ENCODE results near the gene IL13RA2.

The IL13RA2 gene

GRCh38 chrX:115023811-115024210, 6.4 kb upstream of the IL13RA2 start:
- no peak overlapping the region for H3K4me3 Mint-ChIP-seq
- no peak for DNase-seq
- no peaks in the 10 kb centered on the region for H3K36me3 Mint-ChIP-seq (ENCODE audit: low read depth)
- H3K9me3 Mint-ChIP-seq = no peaks in the 10 kb centered on the region
- H3K27me3 Mint-ChIP-seq = peaks cover 6% of the 10 kb centered on the region
- H3K4me1 Mint-ChIP-seq (ENCODE audit: low read depth) = no peaks in the 10 kb centered on the region
- no peak overlapping the region for H3K27ac Mint-ChIP-seq

- Mint-ChIP-seq H3K9me3 (no peaks in the 10 kb centered on the region), H3K36me3 (ENCODE audit: low read depth) (no peaks in the 10 kb centered on the region), H3K27ac (no peak overlapping the region), H3K4me3 (no peak overlapping the region), H3K4me1 (ENCODE audit: low read depth) (no peaks in the 10 kb centered on the region), H3K27me3 (peaks cover 10% of the 10 kb centered on the region)
- no peak for DNase-seq
Observed at GRCh38 chrX:115023139-115023538, 5.7 kb upstream of the IL13RA2 start.

GRCh38 chrX:115021121-115021520, 3.7 kb upstream of the IL13RA2 start:
- Mint-ChIP-seq H3K27me3 (peaks cover 14% of the 10 kb centered on the region), H3K4me3 (no peak overlapping the region), H3K36me3 (ENCODE audit: low read depth) (no peaks in the 10 kb centered on the region), H3K9me3 (no peaks in the 10 kb centered on the region), H3K4me1 (ENCODE audit: low read depth) (no peaks in the 10 kb centered on the region), H3K27ac (no peak overlapping the region)
- no peak for DNase-seq

GRCh38 chrX:115018944-115019343, 1.5 kb upstream of the IL13RA2 start:
- H3K9me3 Mint-ChIP-seq = no peaks in the 10 kb centered on the region
- no peak for DNase-seq
- no peaks in the 10 kb centered on the region for H3K36me3 Mint-ChIP-seq (ENCODE audit: low read depth)
- H3K27me3 Mint-ChIP-seq = peaks cover 19% of the 10 kb centered on the region
- no peak overlapping the region for H3K4me3 Mint-ChIP-seq
- H3K27ac Mint-ChIP-seq = no peak overlapping the region
- H3K4me1 Mint-ChIP-seq (ENCODE audit: low read depth) = no peaks in the 10 kb centered on the region

GRCh38 chrX:115018040-115018647, 728 bp upstream of the IL13RA2 start:
- Mint-ChIP-seq H3K9me3 (no peaks in the 10 kb centered on the region), H3K27ac (no peak overlapping the region), H3K36me3 (ENCODE audit: low read depth) (no peaks in the 10 kb centered on the region), H3K4me1 (ENCODE audit: low read depth) (no peaks in the 10 kb centered on the region), H3K4me3 (no peak overlapping the region), H3K27me3 (peaks cover 19% of the 10 kb centered on the region)
- no peak for DNase-seq

- Mint-ChIP-seq H3K27me3 (peaks cover 22% of the 10 kb centered on the region), H3K9me3 (no peaks in the 10 kb centered on the region), H3K4me1 (ENCODE audit: low read depth) (no peaks in the 10 kb centered on the region), H3K27ac (no peak overlapping the region), H3K4me3 (no peak overlapping the region), H3K36me3 (ENCODE audit: low read depth) (no peaks in the 10 kb centered on the region)
- no peak for DNase-seq
Observed at GRCh38 chrX:115013705-115014104, 3.7 kb downstream of the IL13RA2 start.

- no peaks in the 10 kb centered on the region for H3K4me1 Mint-ChIP-seq (ENCODE audit: low read depth)
- no peaks in the 10 kb centered on the region for H3K36me3 Mint-ChIP-seq (ENCODE audit: low read depth)
- no peak overlapping the region for H3K27ac Mint-ChIP-seq
Observed at GRCh38 chrX:115011428-115011827, 6.0 kb downstream of the IL13RA2 start.

GRCh38 chrX:114999906-115000305, 17.5 kb downstream of the IL13RA2 start:
- Mint-ChIP-seq H3K9me3 (no peaks in the 10 kb centered on the region), H3K4me3 (no peak overlapping the region), H3K36me3 (ENCODE audit: low read depth) (no peaks in the 10 kb centered on the region), H3K4me1 (ENCODE audit: low read depth) (no peaks in the 10 kb centered on the region), H3K27ac (no peak overlapping the region), H3K27me3 (peaks cover 24% of the 10 kb centered on the region)
- no peak for DNase-seq

More at GRCh38 chrX:115011428-115011827, 6.0 kb downstream of the IL13RA2 start:
- Mint-ChIP-seq H3K9me3 (no peaks in the 10 kb centered on the region), H3K27me3 (peaks cover 17% of the 10 kb centered on the region), H3K4me3 (no peak overlapping the region)
- no peak for DNase-seq

- no peak for DNase-seq
- Mint-ChIP-seq H3K9me3 (no peaks in the 10 kb centered on the region), H3K4me3 (no peak overlapping the region), H3K36me3 (ENCODE audit: low read depth) (no peaks in the 10 kb centered on the region), H3K4me1 (ENCODE audit: low read depth) (no peaks in the 10 kb centered on the region), H3K27ac (no peak overlapping the region), H3K27me3 (peaks cover 29% of the 10 kb centered on the region)
Observed at GRCh38 chrX:114997779-114998178, 19.6 kb downstream of the IL13RA2 start.

GRCh38 chrX:114985967-114986592, 31.3 kb downstream of the IL13RA2 start:
- no peaks in the 10 kb centered on the region for H3K36me3 Mint-ChIP-seq (ENCODE audit: low read depth)
- H3K27me3 Mint-ChIP-seq = peaks cover 18% of the 10 kb centered on the region
- no peak overlapping the region for H3K4me3 Mint-ChIP-seq
- no peaks in the 10 kb centered on the region for H3K9me3 Mint-ChIP-seq
- H3K4me1 Mint-ChIP-seq (ENCODE audit: low read depth) = no peaks in the 10 kb centered on the region
- H3K27ac Mint-ChIP-seq = no peak overlapping the region
- DNase-seq = no peak

GRCh38 chrX:114976292-114976691, 41.1 kb downstream of the IL13RA2 start:
- peaks cover 2% of the 10 kb centered on the region for H3K9me3 Mint-ChIP-seq
- H3K4me3 Mint-ChIP-seq = no peak overlapping the region
- no peaks in the 10 kb centered on the region for H3K4me1 Mint-ChIP-seq (ENCODE audit: low read depth)
- no peak overlapping the region for H3K27ac Mint-ChIP-seq
- H3K36me3 Mint-ChIP-seq (ENCODE audit: low read depth) = no peaks in the 10 kb centered on the region
- H3K27me3 Mint-ChIP-seq = peaks cover 7% of the 10 kb centered on the region
- no peak for DNase-seq

- Mint-ChIP-seq H3K4me3 (no peak overlapping the region), H3K4me1 (ENCODE audit: low read depth) (no peaks in the 10 kb centered on the region), H3K27me3 (peaks cover 26% of the 10 kb centered on the region), H3K36me3 (ENCODE audit: low read depth) (no peaks in the 10 kb centered on the region), H3K9me3 (peaks cover 2% of the 10 kb centered on the region), H3K27ac (no peak overlapping the region)
- DNase-seq = no peak
Observed at GRCh38 chrX:114973013-114973412, 44.4 kb downstream of the IL13RA2 start.

- Mint-ChIP-seq H3K36me3 (ENCODE audit: low read depth) (no peaks in the 10 kb centered on the region), H3K27me3 (peaks cover 38% of the 10 kb centered on the region), H3K27ac (no peak overlapping the region), H3K4me3 (no peak overlapping the region), H3K9me3 (no peaks in the 10 kb centered on the region), H3K4me1 (ENCODE audit: low read depth) (no peaks in the 10 kb centered on the region)
- no peak for DNase-seq
Observed at GRCh38 chrX:114970806-114971205, 46.6 kb downstream of the IL13RA2 start.

GRCh38 chrX:114964374-114964773, 53.0 kb downstream of the IL13RA2 start:
- H3K4me3 Mint-ChIP-seq = no peak overlapping the region
- H3K27ac Mint-ChIP-seq = no peak overlapping the region
- H3K27me3 Mint-ChIP-seq = peaks cover 26% of the 10 kb centered on the region
- DNase-seq = no peak
- H3K4me1 Mint-ChIP-seq (ENCODE audit: low read depth) = no peaks in the 10 kb centered on the region
- H3K9me3 Mint-ChIP-seq = no peaks in the 10 kb centered on the region
- no peaks in the 10 kb centered on the region for H3K36me3 Mint-ChIP-seq (ENCODE audit: low read depth)

GRCh38 chrX:114962209-114962608, 55.2 kb downstream of the IL13RA2 start:
- no peak for DNase-seq
- Mint-ChIP-seq H3K27me3 (peaks cover 24% of the 10 kb centered on the region), H3K9me3 (no peaks in the 10 kb centered on the region), H3K4me1 (ENCODE audit: low read depth) (no peaks in the 10 kb centered on the region), H3K4me3 (no peak overlapping the region), H3K36me3 (ENCODE audit: low read depth) (no peaks in the 10 kb centered on the region), H3K27ac (no peak overlapping the region)
